Adrenal gland (tissue), 5 donors: ENCODE measurements around the gene C1QL3.

Source experiments
- CTCF ChIP-seq, 6 experiments: fragments of 450-650 bp in 4 of 6; fragments of 200-600 bp in 2 of 6; sonication (generic) in 1 of 6; IDR thresholded peaks; 1 replicate in 5 of 6; 2 replicates in 1 of 6; pipeline versions ENCODE4 v1.5.1 to v1.8.0; 2016 to 2021; ENCODE audit warnings: antibody characterized with exemption in 6 of 6, mild to moderate bottlenecking in 2 of 6, moderate library complexity in 1 of 6
- POLR2A ChIP-seq, 2 donors: fragments of 450-650 bp; IDR thresholded peaks; one replicate each; pipeline ENCODE4 v1.6.1; 2017; ENCODE audit warnings: antibody characterized with exemption in 2 of 2, mild to moderate bottlenecking in 2 of 2, moderate library complexity in 1 of 2
- donor health status: DM: no; HTN: no; CAD: no.

DNA sequence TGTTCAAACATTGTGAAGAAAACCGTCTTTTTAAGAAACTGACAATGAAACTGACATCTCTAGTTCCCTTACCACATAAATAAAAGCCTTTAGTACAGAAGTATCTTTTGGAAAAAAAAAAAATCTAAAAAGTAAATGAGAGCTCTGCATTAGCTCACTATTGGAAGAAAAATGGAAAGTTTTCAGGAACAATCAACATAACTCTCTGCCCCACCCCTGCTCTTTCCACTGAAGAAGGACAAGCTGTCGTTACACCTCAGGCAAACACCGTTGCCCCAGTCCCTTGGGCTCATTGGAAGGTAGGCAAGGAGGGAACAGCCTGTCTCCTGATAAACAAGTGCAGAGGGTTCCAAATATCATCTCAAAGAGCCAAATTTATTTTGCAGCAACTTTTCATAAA, 22.4 kb upstream of the C1QL3 start:
- TF ChIP-seq CTCF (IDR thresholded peaks at IDR 0.05) (no peak), POLR2A (IDR thresholded peaks at IDR 0.05) (no peak)
